Skeletal muscle tissue (tissue), 4 donors: ENCODE data around the gene RUSC1. TPM values are rescaled to one million over a fixed set of nuclear protein-coding genes. Genes with fewer than 3 reads are reported as not detected.

Experiments
- H3K27ac ChIP-seq: one replicate; pipeline ENCODE4 v1.7.0; 2013; ENCODE audit warnings: mild to moderate bottlenecking, low read depth, low read length, inconsistent platforms
- H3K27me3 ChIP-seq, 3 donors: one replicate each; pipeline ENCODE4 v1.7.0; 2013; ENCODE audit warnings: low read length in 3 of 3; ENCODE audit not compliant: control insufficient read depth in 3 of 3, insufficient read depth in 3 of 3
- H3K36me3 ChIP-seq, 3 donors: one replicate each; pipeline ENCODE4 v1.7.0; 2013; ENCODE audit warnings: low read length in 3 of 3; ENCODE audit not compliant: control insufficient read depth in 3 of 3, insufficient read depth in 3 of 3
- H3K4me1 ChIP-seq, 3 donors: one replicate each; pipeline ENCODE4 v1.7.0; 2013; ENCODE audit warnings: low read length in 3 of 3, mild to moderate bottlenecking in 3 of 3; ENCODE audit not compliant: control insufficient read depth in 3 of 3, insufficient read depth in 3 of 3
- H3K4me3 ChIP-seq, 3 donors: one replicate each; pipeline ENCODE4 v1.7.0; 2013; ENCODE audit warnings: low read length in 3 of 3
- H3K9ac ChIP-seq, 3 donors: one replicate each; pipeline ENCODE4 v1.7.0; 2013; ENCODE audit warnings: low read length in 3 of 3, mild to moderate bottlenecking in 3 of 3, moderate library complexity in 2 of 3, low read depth in 1 of 3
- H3K9me3 ChIP-seq, 3 donors: one replicate each; pipeline ENCODE4 v1.7.0; 2013; ENCODE audit warnings: low read length in 3 of 3; ENCODE audit not compliant: control insufficient read depth in 3 of 3
- total RNA-seq: library from RNA; depleted of rRNA; stranded (reverse); fragments of >200 nt; gene quantifications from one replicate; pipeline ENCODE4 v1.2.3, GENCODE V29; 2014
- donor health status: Osteomylitis.

Gene RUSC1
- total RNA-seq, 1 donor from 2014 or later: 9.4 TPM

DNA sequence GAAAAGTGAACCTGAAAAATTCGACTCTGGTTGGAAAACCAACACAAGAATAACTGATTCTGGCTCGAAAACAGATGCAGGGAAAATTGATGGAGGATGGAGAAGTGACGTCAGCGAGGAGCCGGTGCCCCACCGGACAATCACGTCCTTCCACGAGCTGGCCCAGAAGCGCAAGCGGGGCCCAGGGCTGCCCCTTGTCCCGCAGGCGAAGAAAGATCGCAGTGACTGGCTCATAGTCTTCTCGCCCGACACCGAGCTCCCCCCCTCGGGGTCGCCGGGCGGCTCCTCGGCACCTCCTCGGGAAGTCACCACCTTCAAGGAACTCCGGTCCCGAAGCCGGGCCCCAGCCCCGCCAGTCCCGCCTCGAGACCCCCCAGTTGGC, 1.9 kb downstream of the RUSC1 start:
- peaks cover 32 to 51% (median 35%) of the 10 kb centered on the region in 3 donors for H3K4me1 ChIP-seq
- H3K9ac ChIP-seq: peak overlapping the region; percentile 51 to 76 (median 59)

GRCh38 chr1:155322953-155323728, 2.4 kb downstream of the RUSC1 start:
- Histone ChIP-seq H3K27ac (peak overlapping the region; percentile 89), H3K4me3 (peak overlapping the region; percentile 88 to 93 (median 92)), H3K27me3 (no peaks in the 10 kb centered on the region), H3K9ac (peak overlapping the region; percentile 51 to 87 (median 86)), H3K4me1 (peaks cover 32 to 51% (median 35%) of the 10 kb centered on the region in 3 donors), H3K9me3 (no peaks in the 10 kb centered on the region), H3K36me3 (peaks cover 6 to 14% (median 9%) of the 10 kb centered on the region in 3 donors)

More for the DNA sequence above, 1.9 kb downstream of the RUSC1 start:
- peak overlapping the region; percentile 89 for H3K27ac ChIP-seq
- no peaks in the 10 kb centered on the region for H3K27me3 ChIP-seq
- peak overlapping the region; percentile 60 to 80 (median 65) for H3K4me3 ChIP-seq
- no peaks in the 10 kb centered on the region for H3K9me3 ChIP-seq
- peaks cover 8 to 13% (median 12%) of the 10 kb centered on the region in 3 donors for H3K36me3 ChIP-seq

GRCh38 chr1:155323729-155324036, 3.0 kb downstream of the RUSC1 start:
- H3K9me3 ChIP-seq: no peaks in the 10 kb centered on the region
- H3K4me3 ChIP-seq: peak overlapping the region; percentile 88 to 93 (median 92)
- no peaks in the 10 kb centered on the region for H3K27me3 ChIP-seq
- peak overlapping the region; percentile 80 to 87 (median 86) for H3K9ac ChIP-seq
- H3K27ac ChIP-seq: peak overlapping the region; percentile 89
- peaks cover 1 to 9% (median 7%) of the 10 kb centered on the region in 3 donors for H3K36me3 ChIP-seq
- H3K4me1 ChIP-seq: peaks cover 32 to 51% (median 35%) of the 10 kb centered on the region in 3 donors

DNA sequence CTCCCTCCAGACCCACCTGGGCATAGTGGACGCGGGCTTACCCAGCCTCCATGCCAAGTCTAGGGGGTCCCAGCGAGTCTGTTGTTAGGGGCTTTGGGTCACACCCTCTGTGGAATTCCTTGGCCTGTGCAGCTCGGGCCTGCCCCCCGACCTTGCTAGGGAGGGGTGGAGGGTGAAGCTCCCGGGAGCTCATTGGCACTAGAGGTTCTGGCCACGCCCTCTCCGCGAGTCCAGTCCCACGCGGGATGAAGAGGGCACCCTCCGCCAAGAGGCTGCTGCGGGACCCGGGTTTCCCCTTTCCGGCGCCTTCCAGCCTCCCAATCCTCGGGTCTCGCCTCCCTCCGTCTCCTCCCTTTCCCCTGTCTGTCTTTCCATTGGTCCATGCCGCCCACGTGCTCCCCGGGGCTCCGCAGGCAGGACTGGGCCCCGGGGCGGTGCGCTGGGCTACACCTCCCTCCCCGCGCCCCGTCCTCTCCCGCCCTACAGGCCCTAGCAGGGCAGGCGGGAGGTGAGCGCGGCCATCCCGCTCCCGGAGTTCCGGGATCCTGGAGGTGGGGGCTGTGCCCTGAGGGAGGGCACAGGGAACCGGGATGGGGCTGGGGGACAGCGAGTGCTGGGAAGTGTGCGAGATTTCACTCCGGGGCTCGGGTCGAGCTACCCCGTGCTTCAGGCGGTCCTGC, 3.5 kb downstream of the RUSC1 start:
- Histone ChIP-seq H3K9ac (peak overlapping the region; percentile 80 to 87 (median 86)), H3K27me3 (no peaks in the 10 kb centered on the region), H3K4me3 (peak overlapping the region; percentile 88 to 93 (median 92)), H3K27ac (peak overlapping the region; percentile 89), H3K9me3 (no peaks in the 10 kb centered on the region), H3K4me1 (peaks cover 32 to 51% (median 35%) of the 10 kb centered on the region in 3 donors), H3K36me3 (peaks cover 0 to 7% (median 5%) of the 10 kb centered on the region in 3 donors)

DNA sequence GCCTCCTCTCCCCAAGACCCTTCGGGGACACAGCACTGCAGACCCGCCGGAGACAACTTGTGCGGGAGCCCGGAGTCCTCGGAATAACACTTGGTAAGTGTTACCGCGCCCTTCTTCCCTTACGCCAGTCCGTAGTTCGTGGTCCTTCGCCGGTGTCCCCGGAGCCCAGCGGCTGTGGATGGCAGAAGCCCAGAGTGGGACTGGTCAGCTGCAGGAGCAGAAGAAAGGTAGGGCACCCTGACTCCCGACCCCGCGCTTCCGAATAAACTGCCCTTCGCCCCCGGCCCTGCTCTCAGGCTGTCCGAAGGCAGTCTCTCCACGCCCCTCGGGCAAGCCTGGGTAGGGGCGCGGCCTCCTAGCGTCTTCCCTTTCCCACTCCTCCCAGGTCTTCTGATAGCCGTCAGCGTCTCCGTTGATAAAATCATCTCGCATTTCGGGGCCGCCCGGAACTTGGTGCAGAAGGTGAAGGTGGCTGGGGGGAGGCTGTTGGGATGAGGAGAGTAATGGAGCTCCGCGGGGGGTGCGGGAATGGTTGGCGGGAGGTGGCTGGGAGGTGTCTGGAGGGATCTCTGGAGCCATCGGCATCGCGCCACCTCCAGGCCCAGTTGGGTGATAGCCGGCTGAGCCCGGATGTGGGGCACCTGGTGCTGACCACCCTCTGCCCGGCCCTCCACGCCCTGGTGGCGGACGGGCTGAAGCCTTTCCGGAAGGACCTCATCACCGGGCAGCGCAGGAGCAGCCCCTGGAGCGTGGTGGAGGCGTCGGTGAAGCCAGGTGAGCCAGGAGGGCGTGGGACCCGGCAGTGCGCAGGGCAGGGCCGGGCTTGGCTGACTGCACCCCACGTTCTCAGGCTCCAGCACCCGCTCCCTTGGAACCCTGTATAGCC, 4.3 kb downstream of the RUSC1 start:
- Histone ChIP-seq H3K4me3 (peak overlapping the region; percentile 88 to 93 (median 92)), H3K27ac (peak overlapping the region; percentile 44), H3K27me3 (no peaks in the 10 kb centered on the region), H3K9me3 (no peaks in the 10 kb centered on the region), H3K36me3 (peaks cover 2 to 5% (median 5%) of the 10 kb centered on the region in 3 donors), H3K9ac (peak overlapping the region; percentile 80 to 87 (median 86)), H3K4me1 (peaks cover 30 to 48% (median 35%) of the 10 kb centered on the region in 3 donors)

DNA sequence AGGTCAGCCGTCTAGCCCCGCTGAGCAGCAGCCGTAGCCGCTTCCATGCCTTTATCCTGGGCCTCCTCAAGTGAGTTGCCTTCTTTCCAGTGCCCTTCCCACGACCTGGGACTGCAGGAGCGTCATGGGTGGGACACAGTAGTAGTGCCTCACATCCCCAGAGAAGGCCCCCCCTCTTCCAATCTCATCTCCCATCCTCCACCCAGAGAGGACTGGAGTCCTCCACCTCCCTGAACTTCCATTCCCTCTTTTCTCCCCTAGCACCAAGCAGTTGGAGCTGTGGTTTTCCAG, 4.9 kb downstream of the RUSC1 start:
- H3K4me1 ChIP-seq: peaks cover 26 to 43% (median 31%) of the 10 kb centered on the region in 3 donors
- H3K9me3 ChIP-seq: no peaks in the 10 kb centered on the region
- H3K36me3 ChIP-seq: peaks cover 8 to 11% (median 9%) of the 10 kb centered on the region in 3 donors
- H3K27ac ChIP-seq: peak overlapping the region; percentile 44
- no peak overlapping the region for H3K9ac ChIP-seq
- peak overlapping the region in 2 of 3 donors; percentile 92 to 93 for H3K4me3 ChIP-seq
- no peaks in the 10 kb centered on the region for H3K27me3 ChIP-seq

- no peak overlapping the region for H3K9ac ChIP-seq
- no peak overlapping the region for H3K27ac ChIP-seq
- H3K36me3 ChIP-seq: peaks cover 13 to 16% (median 15%) of the 10 kb centered on the region in 3 donors
- H3K4me3 ChIP-seq: no peak overlapping the region
- peaks cover 24 to 37% (median 26%) of the 10 kb centered on the region in 3 donors for H3K4me1 ChIP-seq
- H3K9me3 ChIP-seq: no peaks in the 10 kb centered on the region
- H3K27me3 ChIP-seq: no peaks in the 10 kb centered on the region
Observed at GRCh38 chr1:155326020-155326526, 5.4 kb downstream of the RUSC1 start.

DNA sequence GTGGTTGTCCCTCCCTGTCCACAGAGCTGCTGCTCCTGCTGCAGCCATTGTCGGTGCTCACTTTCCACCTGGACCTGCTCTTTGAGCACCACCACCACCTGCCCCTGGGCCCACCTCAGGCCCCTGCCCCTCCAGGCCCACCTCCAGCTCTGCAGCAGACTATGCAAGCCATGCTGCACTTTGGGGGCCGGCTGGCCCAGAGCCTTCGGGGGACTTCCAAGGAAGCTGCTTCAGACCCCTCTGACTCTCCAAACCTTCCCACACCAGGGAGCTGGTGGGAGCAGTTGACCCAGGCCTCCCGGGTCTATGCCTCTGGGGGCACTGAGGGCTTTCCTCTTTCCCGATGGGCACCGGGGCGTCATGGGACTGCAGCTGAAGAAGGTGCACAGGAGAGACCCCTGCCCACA, 5.9 kb downstream of the RUSC1 start:
- H3K9ac ChIP-seq: no peak overlapping the region
- peaks cover 18 to 32% (median 24%) of the 10 kb centered on the region in 3 donors for H3K4me1 ChIP-seq
- no peak overlapping the region for H3K4me3 ChIP-seq
- no peaks in the 10 kb centered on the region for H3K27me3 ChIP-seq
- H3K27ac ChIP-seq: no peak overlapping the region
- H3K36me3 ChIP-seq: peaks cover 16 to 19% (median 19%) of the 10 kb centered on the region in 3 donors
- no peaks in the 10 kb centered on the region for H3K9me3 ChIP-seq

DNA sequence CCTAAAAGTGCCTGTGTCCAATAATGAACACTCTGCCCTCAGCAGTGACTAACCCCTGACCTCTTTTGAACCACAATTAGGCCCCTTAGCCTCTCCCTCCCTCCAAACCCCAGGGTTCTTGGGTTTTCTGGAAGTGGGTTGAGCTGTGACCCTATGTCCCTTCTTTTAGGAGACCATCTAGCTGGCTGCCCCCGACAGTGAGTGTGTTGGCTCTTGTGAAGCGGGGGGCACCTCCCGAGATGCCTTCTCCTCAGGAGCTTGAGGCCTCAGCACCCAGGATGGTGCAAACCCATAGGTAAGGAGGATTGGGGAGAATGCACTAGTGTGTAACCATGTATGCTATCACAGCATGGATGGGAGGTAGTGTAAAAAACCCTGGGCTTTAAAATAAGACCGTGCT, 7.3 kb downstream of the RUSC1 start:
- Histone ChIP-seq H3K36me3 (peaks cover 16 to 19% (median 19%) of the 10 kb centered on the region in 3 donors), H3K9ac (no peak overlapping the region), H3K27ac (no peak overlapping the region), H3K4me1 (peaks cover 9 to 20% (median 14%) of the 10 kb centered on the region in 3 donors), H3K9me3 (no peaks in the 10 kb centered on the region), H3K4me3 (no peak overlapping the region), H3K27me3 (no peaks in the 10 kb centered on the region)
